NCI-H748 treated with DMSO at 0.1 percent for 48 hours (cell line): ENCODE data around the gene TNN.
"Not testable (repeated sequence)": the region's sequence is repeated elsewhere in the genome, so short reads cannot be mapped to it uniquely, and the experiment has no call there.

ENCODE experiments used
- DNase-seq: peaks from one replicate; lab custom pipeline; 2025; lab: John Stamatoyannopoulos, UW

Gene TNN, protein sequence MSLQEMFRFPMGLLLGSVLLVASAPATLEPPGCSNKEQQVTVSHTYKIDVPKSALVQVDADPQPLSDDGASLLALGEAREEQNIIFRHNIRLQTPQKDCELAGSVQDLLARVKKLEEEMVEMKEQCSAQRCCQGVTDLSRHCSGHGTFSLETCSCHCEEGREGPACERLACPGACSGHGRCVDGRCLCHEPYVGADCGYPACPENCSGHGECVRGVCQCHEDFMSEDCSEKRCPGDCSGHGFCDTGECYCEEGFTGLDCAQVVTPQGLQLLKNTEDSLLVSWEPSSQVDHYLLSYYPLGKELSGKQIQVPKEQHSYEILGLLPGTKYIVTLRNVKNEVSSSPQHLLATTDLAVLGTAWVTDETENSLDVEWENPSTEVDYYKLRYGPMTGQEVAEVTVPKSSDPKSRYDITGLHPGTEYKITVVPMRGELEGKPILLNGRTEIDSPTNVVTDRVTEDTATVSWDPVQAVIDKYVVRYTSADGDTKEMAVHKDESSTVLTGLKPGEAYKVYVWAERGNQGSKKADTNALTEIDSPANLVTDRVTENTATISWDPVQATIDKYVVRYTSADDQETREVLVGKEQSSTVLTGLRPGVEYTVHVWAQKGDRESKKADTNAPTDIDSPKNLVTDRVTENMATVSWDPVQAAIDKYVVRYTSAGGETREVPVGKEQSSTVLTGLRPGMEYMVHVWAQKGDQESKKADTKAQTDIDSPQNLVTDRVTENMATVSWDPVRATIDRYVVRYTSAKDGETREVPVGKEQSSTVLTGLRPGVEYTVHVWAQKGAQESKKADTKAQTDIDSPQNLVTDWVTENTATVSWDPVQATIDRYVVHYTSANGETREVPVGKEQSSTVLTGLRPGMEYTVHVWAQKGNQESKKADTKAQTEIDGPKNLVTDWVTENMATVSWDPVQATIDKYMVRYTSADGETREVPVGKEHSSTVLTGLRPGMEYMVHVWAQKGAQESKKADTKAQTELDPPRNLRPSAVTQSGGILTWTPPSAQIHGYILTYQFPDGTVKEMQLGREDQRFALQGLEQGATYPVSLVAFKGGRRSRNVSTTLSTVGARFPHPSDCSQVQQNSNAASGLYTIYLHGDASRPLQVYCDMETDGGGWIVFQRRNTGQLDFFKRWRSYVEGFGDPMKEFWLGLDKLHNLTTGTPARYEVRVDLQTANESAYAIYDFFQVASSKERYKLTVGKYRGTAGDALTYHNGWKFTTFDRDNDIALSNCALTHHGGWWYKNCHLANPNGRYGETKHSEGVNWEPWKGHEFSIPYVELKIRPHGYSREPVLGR (N-terminal part only)

DNA sequence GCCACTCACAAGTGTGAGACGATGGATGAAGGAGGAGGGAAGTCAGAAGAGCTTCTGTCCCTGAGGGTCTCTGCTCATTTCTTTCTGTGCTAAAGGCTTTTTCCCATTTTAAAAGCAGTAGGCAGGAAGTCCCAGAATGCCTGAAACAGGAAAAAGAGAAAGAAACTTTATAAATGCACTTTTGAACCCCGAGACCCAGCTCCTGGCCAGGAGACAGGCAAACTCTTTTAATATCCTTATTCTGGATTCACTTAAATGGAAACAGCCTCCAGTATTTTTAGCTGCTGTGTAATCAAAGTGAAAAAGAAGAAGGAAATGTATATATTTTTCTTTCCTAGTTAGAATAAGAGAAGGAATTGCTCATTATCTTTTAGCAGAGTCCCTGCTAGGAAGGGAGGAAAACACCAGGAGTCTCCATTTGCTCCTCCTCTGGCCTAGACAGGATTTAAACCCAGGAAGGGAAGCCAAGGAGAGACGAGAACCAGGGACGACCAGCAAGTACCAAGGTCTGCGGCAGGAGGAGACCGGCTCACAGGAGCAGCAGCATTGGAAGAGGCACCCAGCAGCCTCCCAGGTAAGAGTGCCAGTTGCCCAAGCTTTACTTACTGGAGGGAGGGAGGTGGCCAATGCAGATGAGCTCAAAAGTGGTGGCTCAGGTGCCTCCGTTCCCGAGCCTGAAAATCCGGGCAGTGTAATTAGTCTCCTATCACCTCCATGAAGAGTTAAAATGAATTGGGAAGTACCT is at the start of gene TNN:
TSS of gene TNN (plus strand) at position 472 of the 745 bp plus-strand sequence. CDS start 9,586 bp downstream, outside the sequence.
- DNase-seq, result no peak

DNA sequence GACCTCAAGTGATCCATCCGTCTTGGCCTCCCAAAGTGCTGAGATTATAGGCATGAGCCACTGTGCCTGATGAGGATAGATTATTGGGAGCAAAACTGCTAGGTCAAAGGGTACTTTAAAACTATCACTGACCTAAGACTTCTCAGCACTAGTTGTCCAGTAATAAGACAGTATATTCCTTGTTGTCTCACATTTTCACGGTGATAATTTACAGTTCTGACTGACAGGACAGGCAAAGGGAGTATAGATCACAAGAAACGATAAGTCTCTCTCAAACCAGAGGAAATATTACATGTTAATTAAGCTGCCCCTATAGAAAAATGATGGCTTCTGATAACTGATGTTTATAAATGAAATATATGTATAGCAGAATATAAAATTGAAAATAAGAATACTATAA is 48.1 kb upstream of the TNN start:
- DNase-seq, result no peak

DNA sequence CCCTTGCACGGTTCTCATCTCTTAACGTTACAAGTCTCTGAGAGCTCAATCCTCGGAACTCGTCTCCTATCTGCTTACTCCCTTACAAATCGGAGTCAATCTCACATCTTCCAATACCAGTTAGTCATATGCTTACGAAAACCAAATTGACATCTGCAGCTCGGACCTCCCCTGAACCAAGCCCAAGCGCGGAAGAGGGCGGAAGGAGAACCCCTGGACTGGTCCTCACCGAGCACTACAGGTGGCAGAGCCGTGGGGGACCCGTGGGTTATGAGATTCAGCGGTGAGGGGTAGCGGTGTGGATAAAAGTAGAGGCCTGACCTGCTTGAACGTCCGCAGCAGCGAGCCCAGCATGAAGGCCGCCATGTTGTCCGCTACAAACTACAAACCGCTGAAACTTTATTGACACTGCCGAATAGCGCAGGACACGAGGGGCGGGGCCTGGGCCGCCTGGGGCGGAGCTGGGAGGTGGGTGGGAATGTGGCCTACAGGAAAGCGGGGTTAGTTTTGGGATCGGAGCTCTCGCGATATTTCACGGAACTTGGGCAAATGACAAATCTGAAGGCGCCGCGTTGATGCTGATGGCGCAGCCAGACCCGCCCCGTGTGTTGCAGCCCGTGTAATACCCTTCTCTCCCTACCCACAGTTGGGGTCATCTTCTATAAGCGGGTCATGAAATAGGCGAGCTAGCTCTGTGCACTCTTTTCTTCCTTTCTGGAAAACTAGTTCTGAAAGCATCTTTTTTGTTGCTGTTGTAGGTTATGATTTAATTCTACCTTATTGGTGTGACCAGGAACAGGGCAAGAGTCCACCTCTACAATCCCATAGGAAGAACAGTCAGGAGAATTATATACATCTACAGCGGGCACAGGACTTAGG is 44.4 kb upstream of the TNN start, which contains the start of gene MRPS14:
TSS of gene MRPS14 (minus strand) at position 383 of the 879 bp plus-strand sequence. CDS start at position 366, 17 bp downstream.
- peak; percentile 77 for DNase-seq

DNA sequence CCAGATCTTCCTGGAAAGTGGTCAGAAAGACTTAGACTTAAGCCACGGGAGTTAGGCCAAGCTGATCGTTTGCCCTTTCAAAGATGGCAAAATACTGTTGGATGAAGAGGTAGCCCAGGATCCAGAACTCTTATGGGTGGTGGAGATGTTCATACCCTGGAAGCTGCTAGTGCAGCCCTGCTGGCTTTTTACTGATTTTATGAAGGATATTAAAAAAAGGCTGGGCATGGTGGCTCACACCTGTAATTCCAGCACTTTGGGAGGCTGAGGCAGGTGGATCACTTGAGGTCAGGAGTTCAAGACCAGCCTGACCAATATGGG is 43.8 kb upstream of the TNN start:
- not testable (repeated sequence) for DNase-seq

DNA sequence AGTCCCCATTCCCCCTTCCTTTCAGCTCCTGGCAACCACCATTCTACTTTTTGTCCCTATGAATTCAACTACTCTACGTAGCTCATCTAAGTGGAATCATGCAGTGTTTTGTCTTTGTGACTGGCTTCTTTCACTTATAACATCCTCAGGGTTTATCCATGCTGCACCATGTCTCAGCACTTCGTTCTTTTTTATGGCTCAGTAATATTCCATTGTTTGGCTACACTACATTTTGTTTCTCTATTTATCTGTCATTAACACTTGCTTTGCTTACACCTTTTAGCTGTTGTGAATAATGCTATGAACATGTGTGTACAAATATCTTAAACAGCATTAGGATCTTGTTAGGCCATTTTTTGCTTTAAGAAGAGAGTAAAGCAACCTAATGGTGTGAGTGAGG is 42.9 kb upstream of the TNN start:
- no peak for DNase-seq

DNA sequence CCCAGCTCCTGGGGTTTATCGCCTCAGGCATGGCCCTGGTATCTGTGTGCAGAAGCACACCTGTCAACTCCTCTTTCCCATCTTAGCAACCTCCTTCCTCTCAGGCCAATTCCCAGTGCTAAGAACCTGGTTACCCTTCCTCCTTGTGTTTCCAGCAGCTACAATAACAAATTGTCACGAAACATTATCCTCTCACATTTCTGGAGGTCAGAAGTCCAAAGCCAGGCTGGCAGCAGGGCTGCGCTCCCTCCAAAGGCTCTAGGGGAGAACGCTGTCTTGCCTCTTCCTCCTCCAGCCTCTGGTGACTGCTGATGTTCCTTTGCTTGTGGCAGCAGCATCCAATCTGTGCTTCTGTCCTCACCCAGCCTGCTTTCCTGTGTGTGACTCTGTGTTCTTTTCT is 33.7 kb upstream of the TNN start:
- DNase-seq, result no peak

DNA sequence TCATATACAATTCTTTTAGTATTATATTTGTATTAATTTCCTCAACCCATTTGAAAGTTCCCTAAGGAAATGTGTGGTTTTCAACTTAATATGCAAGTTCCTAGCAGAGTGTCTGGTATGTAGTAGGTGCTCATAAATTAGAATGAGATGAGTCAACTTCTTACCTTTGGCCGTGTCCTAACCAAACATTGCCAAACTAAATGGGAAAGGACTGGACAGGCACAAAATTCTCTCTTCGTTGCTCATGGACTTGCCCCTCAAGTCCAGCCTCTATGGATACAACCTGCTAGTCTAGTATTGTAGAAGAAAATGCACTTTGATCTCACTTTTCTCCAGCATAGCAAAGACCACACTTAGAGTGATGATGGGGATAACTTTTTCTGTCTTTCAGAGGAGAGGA is 32.9 kb upstream of the TNN start:
- DNase-seq, result no peak

DNA sequence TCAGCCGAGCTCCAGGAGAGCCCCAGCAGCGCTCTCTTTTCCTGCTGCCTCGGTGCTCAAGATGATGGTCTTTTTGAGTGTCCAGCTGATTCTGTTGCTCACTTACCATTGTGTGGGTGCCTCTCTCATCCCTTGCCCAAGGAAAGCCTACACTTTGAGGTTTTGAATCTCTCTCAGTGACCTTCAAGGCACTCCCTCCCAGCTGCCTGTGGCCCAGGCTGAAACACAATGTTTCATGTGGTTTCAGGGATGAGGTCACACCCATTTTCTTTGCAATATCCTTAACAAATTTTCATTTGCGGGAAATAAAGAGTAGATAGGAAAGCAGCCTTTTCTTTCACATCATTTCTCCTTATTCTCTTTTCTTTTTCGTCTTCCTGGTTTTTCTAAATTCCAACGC is 31.8 kb upstream of the TNN start:
- DNase-seq, result no peak

DNA sequence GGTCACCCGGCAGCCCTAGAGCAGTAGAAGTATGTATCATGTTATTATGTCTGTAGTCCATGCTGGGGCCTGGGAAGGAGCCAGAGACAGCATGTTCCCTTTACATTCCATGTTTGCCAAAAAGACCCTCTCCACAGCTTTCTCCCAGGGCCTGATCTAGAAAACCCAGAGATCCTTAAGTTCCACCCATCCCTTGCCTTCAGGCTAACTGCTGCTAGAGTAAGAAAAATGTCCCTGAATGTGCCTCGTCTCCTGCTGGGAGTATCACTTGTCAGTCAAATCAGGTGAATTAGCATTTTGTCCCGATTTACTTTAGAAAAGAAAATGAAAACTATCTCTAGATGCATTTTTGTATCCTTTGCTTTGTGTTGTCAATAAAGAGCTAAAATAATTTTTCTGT is 31.2 kb upstream of the TNN start:
- DNase-seq, result no peak

DNA sequence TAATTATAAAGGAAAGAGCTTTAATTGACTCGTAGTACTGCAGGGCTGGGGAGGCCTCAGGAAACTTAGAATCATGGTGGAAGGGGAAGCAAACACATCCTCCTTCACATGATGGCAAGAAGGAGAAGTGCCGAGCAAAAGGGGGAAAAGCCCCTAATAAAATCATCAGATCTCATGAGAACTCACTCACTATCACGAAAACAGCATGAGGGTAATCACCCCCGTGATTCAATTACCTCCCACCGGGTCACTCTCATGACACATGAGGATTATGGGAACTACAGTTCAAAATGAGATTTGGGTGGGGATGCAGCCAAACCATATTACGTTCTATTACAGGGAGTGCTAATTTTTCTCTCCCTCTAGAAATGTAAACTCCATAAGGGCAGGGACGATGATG is 30.2 kb upstream of the TNN start:
- no peak for DNase-seq

DNA sequence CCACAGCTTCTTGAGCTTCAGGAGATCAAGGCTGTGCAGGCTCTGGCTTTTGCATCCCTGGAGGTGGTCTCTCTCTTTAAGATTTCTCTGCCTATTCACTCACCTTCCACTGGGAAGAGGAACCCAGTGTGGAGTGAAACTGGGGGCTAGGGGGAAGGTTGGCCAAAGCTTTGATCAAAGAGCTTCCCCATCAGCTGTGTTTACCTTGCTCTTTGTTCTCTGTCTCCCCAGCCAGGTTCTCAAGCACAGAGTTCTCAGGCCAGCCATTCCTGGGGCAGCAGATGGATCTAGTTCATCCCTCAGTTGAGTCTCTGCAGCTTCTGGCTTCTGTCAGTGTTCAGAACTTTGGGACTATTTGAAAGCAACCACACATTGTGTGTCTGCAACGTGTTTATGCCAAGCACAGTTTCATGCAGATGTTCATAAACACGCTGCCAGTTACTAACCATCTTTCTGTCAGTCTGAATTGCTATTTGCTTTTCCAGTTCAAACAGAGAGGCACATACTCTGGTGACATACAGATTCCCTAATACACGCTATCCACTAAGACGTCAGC is 27.2 kb upstream of the TNN start:
- DNase-seq, result no peak

DNA sequence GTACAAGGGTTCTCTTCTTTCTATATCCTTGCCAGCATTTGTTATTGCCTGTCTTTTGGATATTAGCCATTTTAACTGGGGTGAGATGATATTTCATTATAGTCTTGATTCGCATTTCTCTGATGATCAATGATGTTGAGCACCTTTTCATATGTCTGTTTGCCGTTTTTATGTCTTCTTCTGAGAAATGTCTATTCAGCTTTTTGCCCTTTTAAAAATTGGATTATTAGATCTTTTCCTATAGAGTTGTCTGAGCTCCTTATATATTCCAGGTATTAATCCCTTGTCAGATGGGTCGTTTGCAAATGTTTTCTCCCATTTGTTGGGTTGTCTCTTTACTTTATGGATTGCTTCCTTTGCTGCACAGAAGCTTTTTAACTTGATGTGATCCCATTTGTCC is 25.0 kb upstream of the TNN start:
- no peak for DNase-seq

DNA sequence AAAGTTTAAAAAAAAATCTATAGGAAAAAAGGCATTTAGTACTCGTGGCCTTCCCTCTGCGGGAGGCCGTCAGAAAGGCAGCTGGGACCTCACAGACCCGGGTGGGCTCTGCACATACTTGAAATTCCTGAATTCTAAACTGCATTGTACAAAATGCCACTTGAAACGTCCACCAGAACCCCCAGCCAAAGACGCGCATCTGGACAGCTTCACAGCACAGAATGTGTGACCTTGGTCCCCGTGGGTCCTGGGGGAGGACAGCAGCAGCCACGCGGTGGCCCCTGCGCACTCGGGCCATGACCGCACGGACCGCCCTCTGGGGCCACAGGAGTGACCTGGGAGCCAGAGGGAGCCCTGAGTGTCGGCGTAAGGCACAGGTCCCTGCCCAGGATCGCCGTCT is 23.8 kb upstream of the TNN start:
- DNase-seq, result no peak

DNA sequence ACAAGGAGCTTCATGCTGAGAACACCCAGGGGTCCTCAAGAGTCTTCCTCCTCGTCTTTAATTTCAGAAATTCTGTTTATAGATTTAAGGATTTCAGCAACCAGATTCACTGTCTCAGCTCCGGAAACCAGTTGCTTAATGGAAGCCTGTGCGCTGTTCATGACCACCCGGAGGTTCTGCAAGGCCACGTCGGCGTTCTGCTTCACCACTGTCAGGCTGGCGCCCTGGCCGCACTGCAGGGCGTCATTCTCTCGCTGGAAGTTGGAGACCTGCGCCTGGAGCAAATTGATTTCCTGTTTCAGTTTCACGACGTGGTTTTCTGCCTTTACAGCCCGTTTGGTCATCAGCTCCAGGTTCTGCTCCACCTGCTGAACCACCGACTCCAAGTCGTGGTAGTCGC is 23.0 kb upstream of the TNN start:
- not testable (repeated sequence) for DNase-seq

DNA sequence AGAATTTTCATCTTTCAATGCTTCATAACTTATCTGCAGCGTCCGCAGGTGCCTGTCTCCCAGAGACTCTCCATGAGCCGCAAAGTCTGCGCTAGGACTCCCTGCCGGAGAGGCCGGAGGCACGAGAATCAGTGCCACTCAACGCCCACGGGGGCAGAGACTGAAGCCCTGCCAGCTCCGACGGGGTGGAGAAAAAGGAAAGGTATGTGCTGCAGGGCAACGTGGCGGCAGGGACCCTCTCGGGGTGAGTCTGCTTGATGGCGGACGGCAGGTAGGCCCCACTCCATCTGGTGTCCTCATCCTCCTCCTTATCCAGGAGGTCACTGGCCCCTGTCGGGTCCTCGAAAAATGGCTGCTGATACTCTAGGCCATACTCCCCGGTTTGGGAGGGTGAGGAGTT is 22.5 kb upstream of the TNN start:
- DNase-seq, result no peak

DNA sequence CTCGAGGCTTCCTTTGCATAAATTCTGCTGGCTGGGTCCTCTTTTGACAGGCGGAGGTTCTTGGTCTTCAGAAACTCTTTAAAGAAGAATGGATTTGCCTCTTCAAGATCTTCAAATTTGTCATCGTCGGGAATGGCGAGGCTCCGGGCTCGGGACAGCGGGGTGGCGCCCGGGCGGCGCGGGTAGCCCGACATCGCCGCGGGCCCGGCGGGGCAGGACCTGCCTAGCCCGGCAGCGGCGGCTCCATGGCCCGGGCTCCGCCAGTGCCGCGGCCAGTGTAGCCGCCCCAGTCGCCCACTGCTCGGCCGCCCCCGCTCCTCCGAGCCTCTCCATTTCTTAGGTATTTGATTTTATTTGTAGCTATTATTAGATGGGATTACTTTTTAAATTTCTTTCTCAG is 22.1 kb upstream of the TNN start:
- DNase-seq, result no peak

DNA sequence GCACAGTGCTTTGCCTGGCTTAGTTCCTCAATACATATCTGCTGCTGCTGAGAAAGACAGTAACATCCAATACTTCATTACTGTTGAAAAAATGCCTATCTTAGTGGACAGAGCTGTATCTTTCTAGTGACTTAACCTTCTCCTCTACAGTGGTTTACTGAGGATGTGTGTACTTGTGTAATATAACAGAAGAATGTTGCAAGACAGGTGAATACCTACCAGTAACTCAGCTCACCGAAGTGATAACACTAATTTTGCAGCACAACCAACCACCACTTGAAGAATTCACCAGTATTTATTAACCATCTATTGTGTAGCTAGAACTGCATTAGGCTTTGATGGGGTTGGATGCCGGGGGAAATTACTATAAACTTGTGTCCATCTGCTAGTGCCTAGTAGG is 16.6 kb upstream of the TNN start:
- DNase-seq, result no peak

DNA sequence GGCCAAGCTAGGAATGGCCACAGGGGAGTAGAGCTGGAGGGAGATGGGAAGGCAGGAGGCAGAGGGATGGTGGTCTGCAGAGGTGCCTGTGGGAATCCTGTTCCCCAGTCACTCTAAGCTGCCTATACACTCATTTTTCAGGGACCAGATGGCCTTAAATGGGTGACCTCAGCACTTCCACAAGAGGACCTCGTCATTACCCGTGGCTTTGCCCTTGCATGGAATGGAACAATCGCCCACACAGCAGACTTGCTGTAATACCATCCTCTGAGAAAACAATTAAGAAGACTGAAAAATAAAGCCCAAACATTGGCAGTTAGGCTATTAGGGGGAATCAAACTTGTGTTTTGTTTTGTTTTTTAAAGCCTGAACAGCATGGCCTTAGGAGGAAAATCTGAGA is 12.9 kb upstream of the TNN start:
- no peak for DNase-seq

DNA sequence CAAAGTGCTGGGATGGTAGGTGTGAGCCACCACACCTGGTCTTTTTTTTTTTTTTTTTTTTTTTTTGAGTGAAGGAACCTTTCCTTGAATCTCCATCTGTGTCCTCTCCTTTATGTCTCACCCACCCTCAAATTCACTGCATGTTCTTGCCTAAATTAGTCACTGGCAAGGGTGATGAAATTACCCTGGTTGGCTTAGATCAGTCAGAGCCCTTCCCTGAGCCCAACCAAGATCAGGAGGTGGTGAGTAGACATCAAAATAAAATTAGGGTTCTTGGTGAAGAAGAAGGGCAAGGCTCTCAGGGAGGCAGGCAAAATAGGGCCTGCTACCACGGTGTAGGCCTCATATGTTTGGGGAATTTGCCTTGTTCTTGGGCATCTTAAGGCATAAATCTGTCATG is 5.3 kb upstream of the TNN start:
- DNase-seq, result no peak

DNA sequence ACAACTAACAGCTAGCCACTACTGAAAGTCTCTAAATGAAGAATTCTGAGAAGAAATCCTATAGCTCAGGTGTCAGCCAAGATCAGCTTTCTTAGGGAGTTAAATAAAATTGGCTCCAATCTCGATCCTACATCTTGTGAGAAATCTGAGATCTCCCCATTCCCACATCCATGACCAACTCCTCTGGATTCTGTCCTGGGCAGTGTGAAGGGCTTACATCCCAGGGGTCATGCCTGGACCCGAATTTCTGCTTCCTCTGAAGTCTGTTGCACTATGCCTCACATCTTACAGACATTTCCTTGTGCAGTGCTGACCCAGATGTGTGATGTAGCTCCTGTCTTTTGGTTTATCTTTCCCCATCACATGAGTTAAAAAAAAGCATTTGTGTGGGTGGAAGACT is 4.8 kb upstream of the TNN start:
- DNase-seq, result no peak
